Superior temporal gyrus (tissue), 1 donor: Measurements from ENCODE around the gene TPPP3.

Experiments
- DNase-seq: peaks from one replicate; pipeline ENCODE4 v3.0.0-alpha.2; 2016; ENCODE audit errors: extremely low spot score

TPPP3 gene

GRCh38 chr16:67345401-67345800 is 47.9 kb downstream of the TPPP3 start:
- DNase-seq: no peak

GRCh38 chr16:67342616-67343015 is 50.7 kb downstream of the TPPP3 start:
- DNase-seq: no peak

DNA sequence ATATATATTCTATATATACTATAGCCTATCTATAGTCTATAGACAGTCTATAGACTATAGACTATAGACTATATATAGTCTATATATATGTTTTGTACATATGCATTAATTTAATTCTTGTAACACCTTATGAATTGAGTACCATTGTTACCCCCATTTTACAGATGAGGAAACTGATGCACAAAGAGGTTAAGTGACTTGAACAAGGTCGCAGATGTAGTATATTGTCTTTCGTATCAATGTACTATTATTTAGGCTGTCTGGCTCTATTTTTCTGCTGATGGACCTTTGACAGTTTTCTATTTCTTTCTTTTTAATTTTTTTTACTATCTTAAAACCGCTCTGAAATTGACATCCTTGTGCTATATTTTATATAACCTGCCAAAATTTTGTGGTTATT is 52.0 kb downstream of the TPPP3 start:
- no peak for DNase-seq
